SJCRH30 (cell line): ENCODE measurements around the gene TP73. TPM values are rescaled to one million over a fixed set of nuclear protein-coding genes. Genes with fewer than 3 reads are reported as not detected.

ENCODE experiments used
- DNase-seq, 2 experiments: peaks; one replicate each; pipeline ENCODE4 v3.0.0-alpha.2; 2015 to 2020
- H3K27ac ChIP-seq: fragments of 250-450 bp; sonication (Bioruptor Pico); 2 replicates; pipeline ENCODE4 v1.5.1; 2020; ENCODE audit warnings: mild to moderate bottlenecking, moderate library complexity
- H3K27me3 ChIP-seq: fragments of 250-450 bp; sonication (Bioruptor Pico); 2 replicates; pipeline ENCODE4 v1.5.1; 2020; ENCODE audit warnings: mild to moderate bottlenecking, moderate library complexity
- H3K36me3 ChIP-seq: fragments of 250-450 bp; sonication (Bioruptor Pico); 2 replicates; pipeline ENCODE4 v1.5.1; 2020; ENCODE audit warnings: mild to moderate bottlenecking, moderate library complexity
- H3K4me1 ChIP-seq: fragments of 250-450 bp; sonication (Bioruptor Pico); 2 replicates; pipeline ENCODE4 v1.5.1; 2020; ENCODE audit warnings: mild to moderate bottlenecking, moderate library complexity
- H3K4me3 ChIP-seq: fragments of 250-450 bp; sonication (Bioruptor Pico); 2 replicates; pipeline ENCODE4 v1.5.1; 2020; ENCODE audit warnings: mild to moderate bottlenecking, moderate library complexity
- H3K9me3 ChIP-seq: fragments of 250-450 bp; sonication (Bioruptor Pico); replicated peaks from 2 replicates; pipeline ENCODE4 v1.5.1; 2020; ENCODE audit warnings: mild to moderate bottlenecking, moderate library complexity
- total RNA-seq: library from RNA; depleted of rRNA; stranded (reverse); fragments of >200 nt; shearing (Covaris generic); gene quantifications from 2 replicates; pipeline ENCODE4 v1.2.3, GENCODE V29; 2014

Gene TP73
- total RNA-seq, 1 experiment from 2014 or later = 14.9 TPM

DNA sequence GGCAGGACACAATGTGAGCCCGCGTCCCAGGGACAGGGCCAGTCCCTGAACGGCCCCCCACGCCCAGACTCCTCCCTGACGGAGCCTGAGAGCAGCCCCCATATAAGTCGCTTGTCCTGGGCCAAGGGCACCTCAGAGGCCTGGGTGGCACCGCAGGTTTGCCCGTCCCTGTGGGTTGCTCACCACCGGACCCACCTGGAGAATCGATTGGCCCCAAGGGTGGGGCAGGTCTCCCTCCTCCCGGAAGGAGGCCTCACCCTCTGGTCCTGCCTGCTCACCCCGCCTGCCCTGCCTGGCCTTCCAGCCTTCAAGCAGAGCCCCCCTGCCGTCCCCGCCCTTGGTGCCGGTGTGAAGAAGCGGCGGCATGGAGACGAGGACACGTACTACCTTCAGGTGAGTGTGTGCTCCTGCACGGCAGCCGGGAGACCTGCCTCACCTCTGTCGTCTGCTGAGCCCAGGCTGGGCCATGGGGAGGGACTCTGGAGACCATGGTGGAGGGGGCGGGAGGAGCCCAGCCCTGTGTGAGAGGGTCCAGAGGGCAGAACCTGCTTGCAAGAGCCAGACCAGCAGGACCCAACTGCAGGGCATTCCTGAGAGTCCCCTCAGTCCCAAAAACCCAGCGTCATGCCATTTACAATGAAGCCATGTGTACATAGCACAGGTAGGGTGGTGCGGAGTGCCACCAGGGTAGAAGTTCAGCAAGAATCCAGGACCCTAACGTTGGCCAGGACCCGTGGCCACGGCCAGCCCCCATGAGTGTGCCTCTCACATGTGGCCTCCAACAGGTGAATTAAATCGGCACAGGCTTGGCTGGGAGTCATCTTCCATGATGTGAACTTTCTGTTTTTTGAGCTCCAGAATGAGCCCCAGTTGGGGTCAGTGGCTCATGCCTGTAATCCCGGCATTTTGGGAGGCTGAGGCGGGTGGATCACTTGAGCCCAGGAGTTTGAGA, 75.8 kb downstream of the TP73 start:
- Histone ChIP-seq H3K4me3 (no peak overlapping the region), H3K27ac (no peak overlapping the region), H3K27me3 (no peaks in the 10 kb centered on the region), H3K36me3 (no peaks in the 10 kb centered on the region), H3K4me1 (no peaks in the 10 kb centered on the region), H3K9me3 (no peaks in the 10 kb centered on the region)
- no peak for DNase-seq

DNA sequence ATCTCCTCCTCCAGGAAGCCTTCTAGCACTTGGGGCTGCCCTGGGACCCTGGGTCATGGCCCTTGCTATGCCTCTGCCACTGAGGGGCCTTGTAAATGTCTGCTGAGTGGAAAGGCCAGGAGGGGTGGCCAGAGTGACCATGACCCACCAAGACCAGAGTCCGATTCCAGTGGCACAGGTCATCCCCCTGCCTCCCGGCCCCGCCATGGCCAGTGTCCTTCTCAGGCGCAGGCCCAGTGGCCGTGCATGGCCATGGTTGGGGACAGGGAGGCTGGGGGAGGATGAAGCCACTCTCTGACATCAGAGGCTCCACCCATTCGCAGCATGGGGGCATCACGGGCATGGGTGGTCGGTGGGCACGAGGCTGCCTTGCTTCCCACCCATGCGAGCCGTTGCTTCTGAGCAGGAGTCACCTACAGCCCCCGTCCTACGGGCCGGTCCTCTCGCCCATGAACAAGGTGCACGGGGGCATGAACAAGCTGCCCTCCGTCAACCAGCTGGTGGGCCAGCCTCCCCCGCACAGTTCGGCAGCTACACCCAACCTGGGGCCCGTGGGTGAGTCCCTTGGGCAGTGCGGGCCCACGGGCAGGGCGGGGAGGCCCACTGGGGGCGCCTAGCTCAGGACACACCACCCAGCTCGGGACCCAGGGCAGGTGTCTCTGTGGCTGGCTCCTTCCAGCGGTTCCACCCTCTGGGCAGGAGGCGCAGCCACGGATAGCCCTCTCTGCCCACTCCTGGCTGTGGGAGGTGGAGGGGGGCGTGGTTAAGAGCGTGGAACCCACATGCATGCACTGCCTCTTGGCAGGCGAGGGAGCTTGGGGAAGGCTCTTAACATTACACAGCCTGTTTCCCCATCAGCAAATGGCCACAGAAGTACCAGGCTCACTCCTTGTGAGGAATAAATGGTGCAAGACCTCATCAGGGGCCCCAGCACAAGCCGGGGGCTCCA, 77.6 kb downstream of the TP73 start:
- no peaks in the 10 kb centered on the region for H3K27me3 ChIP-seq
- H3K4me1 ChIP-seq = peaks cover 3% of the 10 kb centered on the region
- DNase-seq = no peak
- H3K9me3 ChIP-seq = no peaks in the 10 kb centered on the region
- no peaks in the 10 kb centered on the region for H3K36me3 ChIP-seq
- H3K4me3 ChIP-seq = no peak overlapping the region
- H3K27ac ChIP-seq = no peak overlapping the region

DNA sequence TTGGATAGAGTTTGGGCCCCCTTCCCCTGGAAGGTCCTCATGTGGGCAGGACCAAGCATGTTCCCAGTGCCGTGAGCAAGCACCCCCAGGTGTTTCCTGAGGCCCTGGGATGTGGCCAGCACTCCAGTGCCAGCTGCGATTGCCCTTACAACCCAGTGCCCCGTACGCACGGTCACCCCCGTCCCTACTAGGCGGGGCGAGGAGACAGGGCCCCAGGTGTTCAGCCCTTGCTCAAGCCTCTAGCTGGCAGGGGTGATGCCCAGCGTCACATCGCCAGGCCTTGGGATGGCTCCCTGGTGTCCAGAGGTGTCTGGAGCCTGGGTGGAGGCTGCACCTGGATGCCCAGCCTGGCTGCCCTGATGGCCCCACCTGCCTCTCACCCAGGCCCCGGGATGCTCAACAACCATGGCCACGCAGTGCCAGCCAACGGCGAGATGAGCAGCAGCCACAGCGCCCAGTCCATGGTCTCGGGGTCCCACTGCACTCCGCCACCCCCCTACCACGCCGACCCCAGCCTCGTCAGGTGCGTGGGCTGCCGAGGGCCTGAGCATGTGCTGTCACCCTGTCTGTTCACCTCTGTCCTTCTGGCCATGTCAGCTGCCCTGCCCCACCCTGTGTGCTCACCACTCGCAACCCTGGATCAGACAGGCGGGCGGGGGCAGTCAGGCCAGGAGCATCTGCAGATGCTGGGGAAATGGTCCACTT, 78.4 kb downstream of the TP73 start:
- no peak overlapping the region for H3K27ac ChIP-seq
- no peak overlapping the region for H3K4me3 ChIP-seq
- peaks cover 12% of the 10 kb centered on the region for H3K4me1 ChIP-seq
- no peaks in the 10 kb centered on the region for H3K9me3 ChIP-seq
- no peaks in the 10 kb centered on the region for H3K27me3 ChIP-seq
- H3K36me3 ChIP-seq = no peaks in the 10 kb centered on the region
- DNase-seq = no peak

DNA sequence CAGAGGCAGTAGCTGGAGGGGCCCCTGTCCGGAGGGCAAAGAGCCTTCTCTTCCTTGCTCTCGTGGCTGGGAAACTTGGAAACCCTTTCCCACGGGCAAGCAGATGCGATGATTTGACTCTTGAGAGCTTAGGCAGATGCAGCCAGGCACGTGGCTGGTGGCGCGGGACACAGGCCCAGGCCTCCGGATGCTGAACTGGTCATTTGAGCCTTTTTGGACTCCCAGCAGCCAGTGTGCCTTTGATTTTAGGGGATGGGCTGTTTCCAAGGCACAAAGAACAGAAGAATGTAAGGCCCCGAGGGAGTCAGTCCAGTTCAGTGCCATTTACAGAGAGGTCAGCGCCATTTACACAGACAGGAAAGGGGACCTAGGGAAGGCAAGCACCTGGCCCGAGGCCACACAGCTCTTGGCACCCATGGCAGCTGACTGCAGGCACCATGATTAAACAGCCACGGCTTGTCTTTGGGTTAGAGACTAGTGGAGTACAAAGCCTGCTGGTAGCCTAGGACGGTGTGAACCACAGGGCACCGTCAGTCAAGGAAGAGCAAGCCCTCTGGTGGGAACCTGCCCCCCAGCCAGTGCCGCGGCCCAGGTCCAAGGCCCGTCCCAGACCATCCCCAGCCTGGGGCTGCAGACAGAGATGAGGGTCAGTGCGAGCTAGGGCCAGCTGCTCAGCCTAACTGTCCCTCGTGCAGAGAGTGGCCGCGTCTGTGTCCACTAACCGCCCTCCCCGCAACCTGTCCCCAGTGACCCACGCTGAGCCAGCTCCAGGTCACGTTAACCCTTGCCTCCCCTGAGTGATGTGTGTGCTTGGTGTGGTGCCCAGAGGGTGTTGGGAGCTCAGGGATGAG, 79.5 kb downstream of the TP73 start:
- H3K4me1 ChIP-seq = peaks cover 20% of the 10 kb centered on the region
- H3K9me3 ChIP-seq = no peaks in the 10 kb centered on the region
- no peaks in the 10 kb centered on the region for H3K27me3 ChIP-seq
- no peak overlapping the region for H3K4me3 ChIP-seq
- H3K36me3 ChIP-seq = no peaks in the 10 kb centered on the region
- DNase-seq = no peak
- H3K27ac ChIP-seq = no peak overlapping the region

DNA sequence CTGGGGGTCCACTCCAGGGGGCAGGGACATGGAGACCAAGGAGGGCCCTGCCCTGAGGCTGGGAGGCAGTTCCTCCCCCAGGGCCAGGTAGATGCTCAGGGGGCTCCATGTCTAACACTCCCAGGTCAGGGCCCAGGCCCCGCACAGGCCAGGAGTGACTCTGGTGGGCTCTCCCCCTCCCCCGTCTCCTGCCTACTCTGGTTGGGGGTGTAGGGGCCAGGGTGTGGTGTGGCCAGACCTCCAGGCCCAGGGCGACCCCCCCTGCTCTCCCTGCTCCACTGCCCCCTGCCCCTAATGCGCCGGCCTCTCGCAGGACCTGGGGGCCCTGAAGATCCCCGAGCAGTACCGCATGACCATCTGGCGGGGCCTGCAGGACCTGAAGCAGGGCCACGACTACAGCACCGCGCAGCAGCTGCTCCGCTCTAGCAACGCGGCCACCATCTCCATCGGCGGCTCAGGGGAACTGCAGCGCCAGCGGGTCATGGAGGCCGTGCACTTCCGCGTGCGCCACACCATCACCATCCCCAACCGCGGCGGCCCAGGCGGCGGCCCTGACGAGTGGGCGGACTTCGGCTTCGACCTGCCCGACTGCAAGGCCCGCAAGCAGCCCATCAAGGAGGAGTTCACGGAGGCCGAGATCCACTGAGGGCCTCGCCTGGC, 80.2 kb downstream of the TP73 start:
- H3K4me1 ChIP-seq = peaks cover 20% of the 10 kb centered on the region
- H3K27me3 ChIP-seq = no peaks in the 10 kb centered on the region
- no peaks in the 10 kb centered on the region for H3K9me3 ChIP-seq
- no peaks in the 10 kb centered on the region for H3K36me3 ChIP-seq
- no peak overlapping the region for H3K27ac ChIP-seq
- H3K4me3 ChIP-seq = no peak overlapping the region
- no peak for DNase-seq

DNA sequence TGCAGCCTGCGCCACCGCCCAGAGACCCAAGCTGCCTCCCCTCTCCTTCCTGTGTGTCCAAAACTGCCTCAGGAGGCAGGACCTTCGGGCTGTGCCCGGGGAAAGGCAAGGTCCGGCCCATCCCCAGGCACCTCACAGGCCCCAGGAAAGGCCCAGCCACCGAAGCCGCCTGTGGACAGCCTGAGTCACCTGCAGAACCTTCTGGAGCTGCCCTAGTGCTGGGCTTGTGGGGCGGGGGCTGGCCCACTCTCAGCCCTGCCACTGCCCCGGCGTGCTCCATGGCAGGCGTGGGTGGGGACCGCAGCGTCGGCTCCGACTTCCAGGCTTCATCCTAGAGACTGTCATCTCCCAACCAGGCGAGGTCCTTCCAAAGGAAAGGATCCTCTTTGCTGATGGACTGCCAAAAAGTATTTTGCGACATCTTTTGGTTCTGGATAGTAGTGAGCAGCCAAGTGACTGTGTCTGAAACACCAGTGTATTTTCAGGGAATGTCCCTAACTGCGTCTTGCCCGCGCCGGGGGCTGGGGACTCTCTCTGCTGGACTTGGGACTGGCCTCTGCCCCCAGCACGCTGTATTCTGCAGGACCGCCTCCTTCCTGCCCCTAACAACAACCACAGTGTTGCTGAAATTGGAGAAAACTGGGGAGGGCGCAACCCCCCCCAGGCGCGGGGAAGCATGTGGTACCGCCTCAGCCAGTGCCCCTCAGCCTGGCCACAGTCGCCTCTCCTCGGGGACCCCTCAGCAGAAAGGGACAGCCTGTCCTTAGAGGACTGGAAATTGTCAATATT, 81.0 kb downstream of the TP73 start:
- Histone ChIP-seq H3K9me3 (no peaks in the 10 kb centered on the region), H3K36me3 (peaks cover 5% of the 10 kb centered on the region; the same call in 1 of the 2 replicates), H3K4me3 (no peak overlapping the region), H3K4me1 (peaks cover 20% of the 10 kb centered on the region), H3K27me3 (no peaks in the 10 kb centered on the region), H3K27ac (no peak overlapping the region)
- no peak for DNase-seq

DNA sequence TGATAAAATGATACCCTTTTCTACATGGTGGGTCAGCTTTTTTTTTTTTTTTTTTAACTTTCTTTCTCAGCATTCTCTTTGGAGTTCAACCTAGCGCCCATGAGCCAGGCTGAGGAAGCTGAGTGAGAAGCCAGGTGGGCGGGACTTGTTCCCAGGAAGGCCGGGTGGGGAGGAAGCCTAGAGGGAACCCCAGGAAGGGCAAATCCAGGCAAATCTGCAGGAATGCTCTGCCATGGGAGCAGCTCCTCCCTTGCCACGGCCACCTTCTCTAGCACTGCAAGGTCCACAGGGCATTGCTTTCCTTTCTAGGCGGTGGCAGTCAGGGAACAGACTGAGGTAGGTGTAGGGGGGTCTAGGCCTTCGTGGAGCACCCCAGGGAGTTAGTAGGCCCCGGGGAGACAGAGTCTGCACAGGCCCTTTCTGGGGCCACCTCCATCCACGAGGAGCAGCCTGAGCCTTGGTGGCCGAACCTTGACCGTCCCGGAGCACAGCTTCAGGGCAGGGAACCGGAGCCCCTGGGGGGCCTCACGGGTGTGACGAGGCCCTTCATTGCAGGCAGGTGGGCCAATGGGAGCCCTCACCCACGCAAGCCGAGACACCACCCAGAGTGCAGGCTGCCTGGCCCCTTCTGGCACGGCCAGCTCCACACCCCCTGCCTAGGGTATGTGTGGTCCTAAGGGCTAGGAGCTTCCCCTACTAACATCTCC, 81.7 kb downstream of the TP73 start:
- no peaks in the 10 kb centered on the region for H3K27me3 ChIP-seq

DNA sequence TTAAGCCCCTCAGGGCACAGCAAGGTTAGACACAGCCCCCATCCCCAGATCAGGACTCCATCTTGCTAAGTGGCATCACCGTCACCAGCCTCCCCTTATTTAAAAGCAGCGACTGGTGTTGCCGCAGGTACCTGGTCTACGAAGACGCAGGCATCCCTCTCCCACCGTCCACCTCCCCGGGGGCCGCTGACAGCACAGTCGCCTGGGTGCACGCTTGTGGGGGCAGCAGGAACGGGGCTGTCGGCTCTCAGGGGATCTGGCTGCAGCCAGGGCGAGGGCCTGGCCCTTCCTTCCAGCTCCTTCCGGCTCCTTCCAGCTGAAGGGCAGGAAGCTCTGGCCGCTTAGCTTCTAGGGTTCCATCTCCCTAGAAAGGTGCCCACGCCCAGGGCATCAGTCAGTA, 82.3 kb downstream of the TP73 start:
- no peaks in the 10 kb centered on the region for H3K27me3 ChIP-seq
- no peak for DNase-seq
- H3K27ac ChIP-seq = no peak overlapping the region
- peaks cover 5% of the 10 kb centered on the region; the same call in 1 of the 2 replicates for H3K36me3 ChIP-seq
- no peak overlapping the region for H3K4me3 ChIP-seq
- no peaks in the 10 kb centered on the region for H3K9me3 ChIP-seq
- peaks cover 20% of the 10 kb centered on the region for H3K4me1 ChIP-seq

More for the DNA sequence above, 81.7 kb downstream of the TP73 start:
- Histone ChIP-seq H3K27ac (no peak overlapping the region), H3K4me1 (peaks cover 20% of the 10 kb centered on the region), H3K4me3 (no peak overlapping the region), H3K9me3 (no peaks in the 10 kb centered on the region), H3K36me3 (peaks cover 5% of the 10 kb centered on the region; the same call in 1 of the 2 replicates)
- DNase-seq = no peak

DNA sequence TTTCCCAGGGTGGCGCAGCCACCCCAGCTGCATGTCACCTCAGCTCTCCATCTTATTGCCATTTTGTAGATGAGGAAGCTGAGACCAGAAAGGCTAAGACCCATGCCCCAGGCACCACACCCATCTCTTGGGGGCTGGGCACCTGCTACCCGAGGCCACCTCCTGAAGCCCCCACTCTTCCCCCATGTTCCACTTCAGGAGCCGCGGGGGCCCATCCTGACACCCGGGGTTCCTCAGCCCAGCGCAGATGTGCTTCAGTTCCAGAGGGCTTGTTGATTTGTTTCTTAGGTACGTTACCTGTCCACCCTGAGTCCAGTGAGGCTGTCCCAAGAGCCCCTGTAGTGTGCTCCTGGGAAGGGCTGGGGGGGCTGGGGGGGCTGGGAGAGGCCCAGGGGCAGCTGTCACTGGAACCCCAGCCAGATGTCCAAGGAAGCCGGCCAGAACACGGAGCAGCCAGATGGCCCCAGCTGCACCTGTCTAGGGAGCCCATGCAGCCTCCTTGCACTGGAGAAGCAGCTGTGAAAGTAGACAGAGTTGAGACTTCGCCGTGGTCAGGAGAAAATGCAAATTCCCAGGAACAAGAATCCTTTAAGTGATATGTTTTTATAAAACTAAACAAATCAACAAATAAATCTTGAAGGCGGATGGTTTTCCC, 82.8 kb downstream of the TP73 start:
- Histone ChIP-seq H3K9me3 (no peaks in the 10 kb centered on the region), H3K4me3 (no peak overlapping the region), H3K27me3 (no peaks in the 10 kb centered on the region), H3K27ac (peak overlapping the region; percentile 58), H3K4me1 (peaks cover 23% of the 10 kb centered on the region), H3K36me3 (peaks cover 5% of the 10 kb centered on the region; the same call in 1 of the 2 replicates)
- DNase-seq = peak; percentile 68 to 84

DNA sequence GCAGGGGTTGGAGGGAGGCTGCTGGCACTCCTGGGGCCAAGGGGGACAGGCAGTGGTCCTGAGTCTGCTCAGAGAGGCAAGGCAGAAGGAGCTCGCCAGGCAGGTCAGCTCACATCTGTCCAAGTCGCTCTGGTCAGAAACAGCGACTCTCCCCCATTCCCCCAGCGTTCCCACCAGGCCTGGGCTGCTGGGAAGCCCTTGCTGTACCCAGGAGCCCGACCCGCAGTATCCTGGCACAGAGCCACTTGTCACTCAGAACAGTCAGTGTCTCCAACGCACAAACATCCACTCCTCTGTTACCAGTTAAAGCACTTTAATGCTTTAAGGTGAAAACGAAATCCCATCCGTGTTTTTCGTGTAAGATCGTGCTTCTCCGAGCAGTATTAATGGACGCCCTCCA, 83.4 kb downstream of the TP73 start:
- H3K4me3 ChIP-seq = no peak overlapping the region
- H3K27ac ChIP-seq = peak overlapping the region; percentile 58
- no peaks in the 10 kb centered on the region for H3K9me3 ChIP-seq
- H3K27me3 ChIP-seq = no peaks in the 10 kb centered on the region
- peaks cover 29% of the 10 kb centered on the region for H3K4me1 ChIP-seq
- DNase-seq = peak in 1 of 2 experiments; percentile 67
- peaks cover 5% of the 10 kb centered on the region; the same call in 1 of the 2 replicates for H3K36me3 ChIP-seq

DNA sequence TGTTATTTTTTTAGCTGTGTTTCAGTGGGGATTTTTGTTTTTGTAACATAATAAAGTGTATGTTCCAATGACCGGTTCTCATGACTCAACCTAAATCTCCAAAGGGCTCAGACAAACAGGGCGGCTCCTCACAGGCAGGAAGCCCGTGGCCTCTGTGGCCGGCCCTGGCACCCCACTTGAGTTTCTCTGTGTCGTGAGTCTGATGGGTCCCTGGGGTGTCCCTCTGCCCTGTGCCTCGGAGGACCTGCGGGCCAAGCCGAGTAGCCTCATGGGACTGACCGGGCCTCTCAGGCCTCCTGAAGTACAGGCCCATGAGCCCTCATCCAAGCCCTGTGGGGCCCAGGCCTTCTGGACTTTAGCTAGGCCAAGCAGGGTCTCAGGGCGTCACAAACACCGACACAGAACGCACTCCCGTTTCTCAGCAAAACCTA, 83.8 kb downstream of the TP73 start:
- Histone ChIP-seq H3K4me1 (peaks cover 30% of the 10 kb centered on the region), H3K36me3 (peaks cover 5% of the 10 kb centered on the region; the same call in 1 of the 2 replicates), H3K9me3 (no peaks in the 10 kb centered on the region), H3K27ac (peak overlapping the region; percentile 58; the same call in 1 of the 2 replicates), H3K27me3 (no peaks in the 10 kb centered on the region), H3K4me3 (no peak overlapping the region)
- DNase-seq = no peak

DNA sequence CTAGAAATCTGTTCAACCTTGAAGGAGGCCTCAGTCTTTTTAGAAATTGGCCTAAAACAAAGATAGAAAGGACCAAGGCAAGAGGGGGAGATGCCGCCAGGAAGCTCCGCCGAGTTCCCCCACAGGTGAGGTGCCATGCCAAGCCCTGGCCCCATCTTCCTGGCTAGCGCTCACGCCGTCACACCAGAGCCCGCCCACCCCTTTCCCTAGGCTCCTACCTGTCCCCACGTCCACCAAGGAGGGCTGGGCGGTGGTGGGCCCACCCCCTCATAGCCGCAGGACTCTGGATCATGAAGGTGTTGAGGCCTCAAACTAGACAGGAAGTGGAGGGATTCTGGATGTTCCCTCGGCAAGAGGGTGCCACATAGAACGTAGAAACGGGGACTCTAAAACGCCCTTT, 84.4 kb downstream of the TP73 start:
- peaks cover 30% of the 10 kb centered on the region for H3K4me1 ChIP-seq
- no peak for DNase-seq
- H3K27me3 ChIP-seq = no peaks in the 10 kb centered on the region
- H3K36me3 ChIP-seq = peaks cover 5% of the 10 kb centered on the region; the same call in 1 of the 2 replicates
- no peak overlapping the region for H3K4me3 ChIP-seq
- H3K27ac ChIP-seq = no peak overlapping the region
- no peaks in the 10 kb centered on the region for H3K9me3 ChIP-seq
